Kidney glomerular epithelial cell (primary cell): ENCODE results near the gene MYO10.
"Not testable (repeated sequence)": the region's sequence is repeated elsewhere in the genome, so short reads cannot be mapped to it uniquely, and the experiment has no call there.

Source experiments
- DNase-seq: peaks from one replicate; lab custom pipeline; 2025; lab: John Stamatoyannopoulos, UW

The MYO10 gene

GRCh38 chr5:16886793-16887345, 49.2 kb downstream of the MYO10 start:
- no peak for DNase-seq

- no peak for DNase-seq
Observed at GRCh38 chr5:16886366-16886736, 49.7 kb downstream of the MYO10 start.

GRCh38 chr5:16885635-16886365, 50.3 kb downstream of the MYO10 start:
- no peak for DNase-seq

- DNase-seq = no peak
Observed at GRCh38 chr5:16884595-16884994, 51.5 kb downstream of the MYO10 start.

- no peak for DNase-seq
Observed at GRCh38 chr5:16883806-16884205, 52.3 kb downstream of the MYO10 start.

GRCh38 chr5:16883176-16883575, 52.9 kb downstream of the MYO10 start:
- no peak for DNase-seq

GRCh38 chr5:16881251-16881650, 54.8 kb downstream of the MYO10 start:
- no peak for DNase-seq

- DNase-seq = no peak
Observed at GRCh38 chr5:16880547-16880946, 55.5 kb downstream of the MYO10 start.

GRCh38 chr5:16879650-16880049, 56.4 kb downstream of the MYO10 start:
- DNase-seq = no peak

- DNase-seq = no peak
Observed at GRCh38 chr5:16879191-16879590, 56.9 kb downstream of the MYO10 start.

- DNase-seq = no peak
Observed at GRCh38 chr5:16877267-16877935, 58.7 kb downstream of the MYO10 start.

GRCh38 chr5:16874424-16874823, 61.7 kb downstream of the MYO10 start:
- DNase-seq = not testable (repeated sequence)

GRCh38 chr5:16871746-16872339, 64.2 kb downstream of the MYO10 start:
- no peak for DNase-seq

GRCh38 chr5:16870878-16871277, 65.2 kb downstream of the MYO10 start:
- DNase-seq = no peak

- DNase-seq = no peak
Observed at GRCh38 chr5:16869821-16870796, 66.0 kb downstream of the MYO10 start.

GRCh38 chr5:16867577-16867953, 68.5 kb downstream of the MYO10 start:
- no peak for DNase-seq

- no peak for DNase-seq
Observed at GRCh38 chr5:16866795-16867576, 69.1 kb downstream of the MYO10 start.

- no peak for DNase-seq
Observed at GRCh38 chr5:16866273-16866672, 69.8 kb downstream of the MYO10 start.

- DNase-seq = no peak
Observed at GRCh38 chr5:16865151-16865550, 70.9 kb downstream of the MYO10 start.

- DNase-seq = no peak
Observed at GRCh38 chr5:16864631-16865131, 71.4 kb downstream of the MYO10 start.

- no peak for DNase-seq
Observed at GRCh38 chr5:16863469-16863946, 72.6 kb downstream of the MYO10 start.
